Esophagus muscularis mucosa (tissue), 4 donors: ENCODE results near the gene CYP8B1.

Source experiments
- CTCF ChIP-seq, 3 experiments: fragments of 200-600 bp in 2 of 3; fragments of 450-650 bp in 1 of 3; sonication (generic) in 2 of 3; IDR thresholded peaks; one replicate each; pipeline ENCODE4 v1.5.1; 2017 to 2019; ENCODE audit warnings: antibody characterized with exemption in 3 of 3, mild to moderate bottlenecking in 2 of 3, moderate library complexity in 1 of 3
- EP300 ChIP-seq: sonication (generic); formaldehyde crosslinking; IDR thresholded peaks from one replicate; pipeline ENCODE4 v1.6.1; 2017; ENCODE audit warnings: antibody characterized with exemption
- POLR2A ChIP-seq: fragments of 450-650 bp; IDR thresholded peaks from one replicate; pipeline ENCODE4 v1.6.1; 2017; ENCODE audit warnings: antibody characterized with exemption, moderate library complexity, mild to moderate bottlenecking, low read depth
- POLR2AphosphoS5 ChIP-seq, 2 donors: sonication (generic); formaldehyde crosslinking; IDR thresholded peaks; one replicate each; pipeline ENCODE4 v1.6.1; 2017; ENCODE audit warnings: antibody characterized with exemption in 2 of 2

GRCh38 chr3:42844815-42845214, 30.9 kb downstream of the CYP8B1 start:
- TF ChIP-seq CTCF (IDR thresholded peaks at IDR 0.05) (no peak), POLR2A (no peak), EP300 (no peak), POLR2AphosphoS5 (IDR thresholded peaks at IDR 0.05) (no peak)
